ENCODE measurements around the gene MDGA2. TPM values are rescaled to one million over a fixed set of nuclear protein-coding genes. Genes with fewer than 3 reads are reported as not detected.

MDGA2 gene
- total RNA-seq, 6 donors from 2014 or later: 0.61 TPM; not detected in 5

- DNase-seq: no peak
- WGBS, 2 donors: 78 to 87% methylated on average over 2 of the region's 2 CpGs
- Histone ChIP-seq H3K4me1 (no peaks in the 10 kb centered on the region), H3K4me3 (no peak overlapping the region), H3K36me3 (no peaks in the 10 kb centered on the region), H3K9me3 (no peaks in the 10 kb centered on the region), H3K27ac (no peak overlapping the region), H3K27me3 (no peaks in the 10 kb centered on the region)
- TF ChIP-seq POLR2AphosphoS5 (IDR thresholded peaks at IDR 0.05) (no peak), CTCF (IDR thresholded peaks at IDR 0.05) (no peak), EP300 (IDR thresholded peaks at IDR 0.05) (no peak), POLR2A (IDR thresholded peaks at IDR 0.05) (no peak)
- no peak for ATAC-seq (ENCODE audit: low FRiP score in 2 of 2)
These were observed 654.9 kb downstream of the MDGA2 start for GRCh38 chr14:47020500-47020899.

GRCh38 chr14:47012533-47013280, 662.7 kb downstream of the MDGA2 start:
- Histone ChIP-seq H3K9me3 (no peaks in the 10 kb centered on the region), H3K27ac (no peak overlapping the region), H3K36me3 (no peaks in the 10 kb centered on the region), H3K4me3 (no peak overlapping the region), H3K27me3 (no peaks in the 10 kb centered on the region), H3K4me1 (no peaks in the 10 kb centered on the region)
- ATAC-seq (ENCODE audit: low FRiP score in 2 of 2) (no peak), DNase-seq (no peak)
- TF ChIP-seq POLR2A (IDR thresholded peaks at IDR 0.05) (no peak), POLR2AphosphoS5 (IDR thresholded peaks at IDR 0.05) (no peak), CTCF (IDR thresholded peaks at IDR 0.05) (no peak), EP300 (IDR thresholded peaks at IDR 0.05) (no peak)
- 72 to 76% methylated on average over 6 of the region's 6 CpGs for WGBS, 2 donors

GRCh38 chr14:47009615-47010014, 665.8 kb downstream of the MDGA2 start:
- Histone ChIP-seq H3K27ac (no peak overlapping the region), H3K27me3 (no peaks in the 10 kb centered on the region), H3K9me3 (no peaks in the 10 kb centered on the region), H3K36me3 (no peaks in the 10 kb centered on the region), H3K4me3 (no peak overlapping the region), H3K4me1 (no peaks in the 10 kb centered on the region)
- ATAC-seq (ENCODE audit: low FRiP score in 2 of 2) (no peak), DNase-seq (no peak)
- no peak for TF ChIP-seq POLR2AphosphoS5 (IDR thresholded peaks at IDR 0.05)
- no peak for TF ChIP-seq CTCF (IDR thresholded peaks at IDR 0.05)
- no peak for TF ChIP-seq POLR2A (IDR thresholded peaks at IDR 0.05)
- TF ChIP-seq EP300 (IDR thresholded peaks at IDR 0.05): no peak
- WGBS, 2 donors: 71 to 75% methylated on average over 3 of the region's 3 CpGs

- TF ChIP-seq EP300 (IDR thresholded peaks at IDR 0.05): no peak
- no peak for TF ChIP-seq POLR2AphosphoS5 (IDR thresholded peaks at IDR 0.05)
- no peak for TF ChIP-seq CTCF (IDR thresholded peaks at IDR 0.05)
- no peak for TF ChIP-seq POLR2A (IDR thresholded peaks at IDR 0.05)
- no peak for DNase-seq
- no peak for ATAC-seq (ENCODE audit: low FRiP score in 2 of 2)
These were observed 666.7 kb downstream of the MDGA2 start for GRCh38 chr14:47008732-47009131.

GRCh38 chr14:46999661-47000060, 675.7 kb downstream of the MDGA2 start:
- WGBS, 2 donors: 54 to 73% methylated on average over 1 of the region's 1 CpG
- Histone ChIP-seq H3K27me3 (no peaks in the 10 kb centered on the region), H3K9me3 (no peaks in the 10 kb centered on the region), H3K4me3 (no peak overlapping the region), H3K27ac (no peak overlapping the region), H3K4me1 (no peaks in the 10 kb centered on the region), H3K36me3 (no peaks in the 10 kb centered on the region)
- no peak for TF ChIP-seq CTCF (IDR thresholded peaks at IDR 0.05)
- no peak for TF ChIP-seq POLR2A (IDR thresholded peaks at IDR 0.05)
- no peak for TF ChIP-seq POLR2AphosphoS5 (IDR thresholded peaks at IDR 0.05)
- TF ChIP-seq EP300 (IDR thresholded peaks at IDR 0.05): no peak
- DNase-seq: no peak
- ATAC-seq (ENCODE audit: low FRiP score in 2 of 2): no peak

More at GRCh38 chr14:47008732-47009131, 666.7 kb downstream of the MDGA2 start:
- Histone ChIP-seq H3K36me3 (no peaks in the 10 kb centered on the region), H3K4me1 (no peaks in the 10 kb centered on the region), H3K9me3 (no peaks in the 10 kb centered on the region), H3K4me3 (no peak overlapping the region), H3K27ac (no peak overlapping the region), H3K27me3 (no peaks in the 10 kb centered on the region)
- 92 to 96% methylated on average over 2 of the region's 2 CpGs for WGBS, 2 donors

All from upper lobe of left lung (tissue), 6 donors.